HepG2 (cell line): ENCODE data around the gene CEMP1. TPM values are rescaled to one million over a fixed set of nuclear protein-coding genes. Genes with fewer than 3 reads are reported as not detected.

Experiments used
- ASH2L ChIP-seq: fragments of 300-600, 200-600 bp; sonication (generic); IDR thresholded peaks from 2 replicates; pipeline ENCODE4 v1.7.0; 2017; ENCODE audit warnings: low read depth, mild to moderate bottlenecking, moderate library complexity, mixed read lengths, low read length; ENCODE audit not compliant: insufficient read length
- CENPX ChIP-seq: sonication (generic); formaldehyde crosslinking; IDR thresholded peaks from 2 replicates; pipeline ENCODE4 v1.9.0; 2021; ENCODE audit warnings: mild to moderate bottlenecking, missing genetic modification reagents, moderate library complexity
- FOSL2 ChIP-seq: sonication (generic); formaldehyde crosslinking; IDR thresholded peaks from 2 replicates; pipeline ENCODE4 v1.4.0; 2020; ENCODE audit warnings: missing genetic modification reagents
- MATR3 ChIP-seq: sonication (generic); formaldehyde crosslinking; IDR thresholded peaks from 2 replicates; pipeline ENCODE4 v1.4.0; 2020; ENCODE audit warnings: missing genetic modification reagents
- MBD4 ChIP-seq: IDR thresholded peaks from 2 replicates; pipeline ENCODE4 v1.6.1; 2012; ENCODE audit warnings: low read length, inconsistent platforms, borderline replicate concordance
- PAX8 ChIP-seq: sonication (generic); formaldehyde crosslinking; IDR thresholded peaks from 2 replicates; pipeline ENCODE4 v1.8.0; 2022; ENCODE audit warnings: mild to moderate bottlenecking, missing genetic modification reagents, borderline replicate concordance
- POGZ ChIP-seq: sonication (generic); formaldehyde crosslinking; IDR thresholded peaks from 2 replicates; pipeline ENCODE4 v1.4.0; 2020; ENCODE audit warnings: mild to moderate bottlenecking, missing genetic modification reagents
- SMAD3 ChIP-seq: sonication (generic); formaldehyde crosslinking; IDR thresholded peaks from 2 replicates; pipeline ENCODE4 v1.4.0; 2020; ENCODE audit warnings: missing genetic modification reagents
- THAP11 ChIP-seq: IDR thresholded peaks from 2 replicates; pipeline ENCODE4 v1.6.1; 2016; ENCODE audit warnings: missing biosample characterization, missing genetic modification reagents
- YEATS4 ChIP-seq: sonication (generic); formaldehyde crosslinking; IDR thresholded peaks from 2 replicates; pipeline ENCODE4 v1.4.0; 2020; ENCODE audit warnings: missing genetic modification reagents, borderline replicate concordance
- polyA plus RNA-seq, 8 experiments: library from polyadenylated mRNA; depleted of rRNA in 3 of 8; stranded (reverse) in 7 of 8; unstranded in 1 of 8; fragments of >200 nt; fragmentation: Illumina TruSeq in 4 of 8; extraction: Trizol in 4 of 8; gene quantifications; 2 replicates each; pipeline versions ENCODE4 v1.2.1 to v1.2.3, GENCODE V29; 2011 to 2016; ENCODE audit warnings: low read depth in 4 of 8, missing spikeins in 1 of 8, mixed read lengths in 1 of 8; ENCODE audit not compliant: insufficient read depth in 1 of 8
- total RNA-seq, 5 experiments: library from RNA; depleted of rRNA; stranded (reverse); fragments of >200 nt; fragmentation: Illumina TruSeq; extraction: Trizol; gene quantifications; 2 replicates each; pipeline ENCODE4 v1.2.3, GENCODE V29; 2016; ENCODE audit warnings: low read depth in 1 of 5
- TF ChIP-seq, protein P1 (sequence below): sonication (generic); formaldehyde crosslinking; IDR thresholded peaks from 2 replicates; pipeline ENCODE4 v1.5.1; 2020; ENCODE audit warnings: mild to moderate bottlenecking, missing genetic modification reagents
- TF ChIP-seq, protein P2 (sequence below): sonication (generic); formaldehyde crosslinking; IDR thresholded peaks from 2 replicates; pipeline ENCODE4 v1.5.0; 2020; ENCODE audit warnings: missing genetic modification reagents
- TF ChIP-seq, protein P3 (sequence below): IDR thresholded peaks from 2 replicates; pipeline ENCODE4 v1.6.1; 2016; ENCODE audit warnings: missing genetic modification reagents, missing compliant biosample characterization
- TF ChIP-seq, protein P4 (sequence below): sonication (generic); formaldehyde crosslinking; conservative IDR thresholded peaks from 2 replicates; pipeline ENCODE4 v1.4.0; 2020; ENCODE audit warnings: missing genetic modification reagents
- TF ChIP-seq, protein P5 (sequence below): sonication (generic); formaldehyde crosslinking; IDR thresholded peaks from 2 replicates; pipeline ENCODE4 v1.4.0; 2020; ENCODE audit warnings: missing genetic modification reagents
- TF ChIP-seq, protein P6 (sequence below): sonication (generic); formaldehyde crosslinking; IDR thresholded peaks from 2 replicates; pipeline ENCODE4 v1.4.0; 2020; ENCODE audit warnings: mild to moderate bottlenecking, missing genetic modification reagents

The CEMP1 gene
- total and polyA plus RNA-seq, 2 of the 13 experiments (the other 11 are each of a cell fraction or from before 2014, with no cell fraction given): not detected

DNA sequence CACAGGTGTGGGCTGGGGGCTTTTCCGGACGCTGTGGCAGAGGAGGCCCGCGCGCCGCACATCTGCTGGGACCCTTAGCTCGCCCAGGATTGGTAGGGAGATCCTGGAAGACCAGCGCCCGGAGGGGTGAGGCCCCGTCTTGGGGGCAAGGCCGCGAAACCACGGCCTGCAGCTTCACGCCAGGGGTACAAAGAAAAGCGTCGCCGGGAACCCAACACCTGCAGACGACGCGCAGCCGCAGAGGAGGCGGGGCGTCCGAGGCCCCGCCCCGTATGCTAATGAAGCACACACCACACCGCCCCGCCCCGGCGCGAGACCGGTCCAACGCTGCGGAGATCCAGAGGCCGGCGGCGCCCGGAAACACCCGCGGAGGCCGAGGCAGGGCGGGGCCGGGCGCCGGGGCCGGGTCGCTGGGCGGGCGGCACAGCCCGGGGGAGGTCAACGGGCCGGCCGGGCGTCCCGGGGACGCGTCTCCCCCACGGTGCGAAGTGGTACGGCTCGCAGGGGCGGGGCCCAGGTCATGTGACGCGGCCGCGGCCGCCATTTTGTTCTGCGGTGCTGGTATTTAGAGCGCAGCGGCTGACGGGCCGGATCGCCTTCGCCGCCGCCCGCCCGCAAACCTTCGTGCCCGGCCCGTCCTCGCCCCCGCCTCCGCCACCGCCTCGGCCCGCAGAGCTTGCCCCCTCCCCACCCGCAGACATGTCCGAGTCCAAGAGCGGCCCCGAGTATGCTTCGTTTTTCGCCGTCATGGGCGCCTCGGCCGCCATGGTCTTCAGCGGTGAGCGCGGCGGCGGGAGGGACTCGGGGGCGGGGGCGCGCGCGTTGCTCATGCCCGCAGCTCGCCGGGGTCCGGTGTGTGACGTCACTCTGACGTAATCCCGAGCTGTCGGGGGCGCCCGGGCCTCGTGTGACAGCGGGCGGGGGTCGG is 17.5 kb downstream of the CEMP1 start, which contains the start of gene ATP6V0C (continued):
- TF ChIP-seq THAP11 (peak; percentile 82), FOSL2 (CRISPR knock-in tag) (no peak), PAX8 (CRISPR knock-in tag) (no peak), ASH2L (peak; percentile 68), CENPX (CRISPR knock-in tag) (no peak), YEATS4 (CRISPR knock-in tag) (peak; percentile 78), SMAD3 (CRISPR knock-in tag) (0 out of 2 replicates have a peak, but pooled peaks have one; percentile 18), POGZ (CRISPR knock-in tag) (peak; percentile 24; the same call in 1 of the 2 replicates), MATR3 (CRISPR knock-in tag) (no peak), MBD4 (no peak)
- TF ChIP-seq, protein P1, sequence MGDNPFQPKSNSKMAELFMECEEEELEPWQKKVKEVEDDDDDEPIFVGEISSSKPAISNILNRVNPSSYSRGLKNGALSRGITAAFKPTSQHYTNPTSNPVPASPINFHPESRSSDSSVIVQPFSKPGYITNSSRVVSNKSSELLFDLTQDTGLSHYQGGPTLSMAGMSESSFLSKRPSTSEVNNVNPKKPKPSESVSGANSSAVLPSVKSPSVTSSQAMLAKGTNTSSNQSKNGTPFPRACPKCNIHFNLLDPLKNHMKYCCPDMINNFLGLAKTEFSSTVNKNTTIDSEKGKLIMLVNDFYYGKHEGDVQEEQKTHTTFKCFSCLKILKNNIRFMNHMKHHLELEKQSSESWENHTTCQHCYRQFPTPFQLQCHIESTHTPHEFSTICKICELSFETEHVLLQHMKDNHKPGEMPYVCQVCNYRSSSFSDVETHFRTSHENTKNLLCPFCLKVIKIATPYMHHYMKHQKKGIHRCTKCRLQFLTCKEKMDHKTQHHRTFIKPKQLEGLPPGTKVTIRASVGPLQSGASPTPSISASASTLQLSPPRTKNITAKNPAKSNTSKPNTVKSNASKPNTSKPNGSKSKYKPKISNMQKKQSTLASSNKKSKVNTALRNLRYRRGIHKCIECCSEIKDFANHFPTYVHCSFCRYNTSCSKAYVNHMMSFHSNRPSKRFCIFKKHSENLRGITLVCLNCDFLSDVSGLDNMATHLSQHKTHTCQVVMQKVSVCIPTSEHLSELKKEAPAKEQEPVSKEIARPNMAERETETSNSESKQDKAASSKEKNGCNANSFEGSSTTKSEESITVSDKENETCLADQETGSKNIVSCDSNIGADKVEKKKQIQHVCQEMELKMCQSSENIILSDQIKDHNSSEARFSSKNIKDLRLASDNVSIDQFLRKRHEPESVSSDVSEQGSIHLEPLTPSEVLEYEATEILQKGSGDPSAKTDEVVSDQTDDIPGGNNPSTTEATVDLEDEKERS (CRISPR knock-in tag): peak; percentile 2; the same call in 1 of the 2 replicates
- TF ChIP-seq, protein P2, sequence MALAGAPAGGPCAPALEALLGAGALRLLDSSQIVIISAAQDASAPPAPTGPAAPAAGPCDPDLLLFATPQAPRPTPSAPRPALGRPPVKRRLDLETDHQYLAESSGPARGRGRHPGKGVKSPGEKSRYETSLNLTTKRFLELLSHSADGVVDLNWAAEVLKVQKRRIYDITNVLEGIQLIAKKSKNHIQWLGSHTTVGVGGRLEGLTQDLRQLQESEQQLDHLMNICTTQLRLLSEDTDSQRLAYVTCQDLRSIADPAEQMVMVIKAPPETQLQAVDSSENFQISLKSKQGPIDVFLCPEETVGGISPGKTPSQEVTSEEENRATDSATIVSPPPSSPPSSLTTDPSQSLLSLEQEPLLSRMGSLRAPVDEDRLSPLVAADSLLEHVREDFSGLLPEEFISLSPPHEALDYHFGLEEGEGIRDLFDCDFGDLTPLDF: 0 out of 2 replicates have a peak, but pooled peaks have one; percentile 19
- TF ChIP-seq, protein P3, sequence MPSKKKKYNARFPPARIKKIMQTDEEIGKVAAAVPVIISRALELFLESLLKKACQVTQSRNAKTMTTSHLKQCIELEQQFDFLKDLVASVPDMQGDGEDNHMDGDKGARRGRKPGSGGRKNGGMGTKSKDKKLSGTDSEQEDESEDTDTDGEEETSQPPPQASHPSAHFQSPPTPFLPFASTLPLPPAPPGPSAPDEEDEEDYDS: peak; percentile 93
- TF ChIP-seq, protein P4, sequence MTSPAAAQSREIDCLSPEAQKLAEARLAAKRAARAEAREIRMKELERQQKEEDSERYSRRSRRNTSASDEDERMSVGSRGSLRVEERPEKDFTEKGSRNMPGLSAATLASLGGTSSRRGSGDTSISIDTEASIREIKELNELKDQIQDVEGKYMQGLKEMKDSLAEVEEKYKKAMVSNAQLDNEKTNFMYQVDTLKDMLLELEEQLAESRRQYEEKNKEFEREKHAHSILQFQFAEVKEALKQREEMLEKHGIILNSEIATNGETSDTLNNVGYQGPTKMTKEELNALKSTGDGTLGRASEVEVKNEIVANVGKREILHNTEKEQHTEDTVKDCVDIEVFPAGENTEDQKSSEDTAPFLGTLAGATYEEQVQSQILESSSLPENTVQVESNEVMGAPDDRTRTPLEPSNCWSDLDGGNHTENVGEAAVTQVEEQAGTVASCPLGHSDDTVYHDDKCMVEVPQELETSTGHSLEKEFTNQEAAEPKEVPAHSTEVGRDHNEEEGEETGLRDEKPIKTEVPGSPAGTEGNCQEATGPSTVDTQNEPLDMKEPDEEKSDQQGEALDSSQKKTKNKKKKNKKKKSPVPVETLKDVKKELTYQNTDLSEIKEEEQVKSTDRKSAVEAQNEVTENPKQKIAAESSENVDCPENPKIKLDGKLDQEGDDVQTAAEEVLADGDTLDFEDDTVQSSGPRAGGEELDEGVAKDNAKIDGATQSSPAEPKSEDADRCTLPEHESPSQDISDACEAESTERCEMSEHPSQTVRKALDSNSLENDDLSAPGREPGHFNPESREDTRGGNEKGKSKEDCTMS (CRISPR knock-in tag): no peak
- TF ChIP-seq, protein P5, sequence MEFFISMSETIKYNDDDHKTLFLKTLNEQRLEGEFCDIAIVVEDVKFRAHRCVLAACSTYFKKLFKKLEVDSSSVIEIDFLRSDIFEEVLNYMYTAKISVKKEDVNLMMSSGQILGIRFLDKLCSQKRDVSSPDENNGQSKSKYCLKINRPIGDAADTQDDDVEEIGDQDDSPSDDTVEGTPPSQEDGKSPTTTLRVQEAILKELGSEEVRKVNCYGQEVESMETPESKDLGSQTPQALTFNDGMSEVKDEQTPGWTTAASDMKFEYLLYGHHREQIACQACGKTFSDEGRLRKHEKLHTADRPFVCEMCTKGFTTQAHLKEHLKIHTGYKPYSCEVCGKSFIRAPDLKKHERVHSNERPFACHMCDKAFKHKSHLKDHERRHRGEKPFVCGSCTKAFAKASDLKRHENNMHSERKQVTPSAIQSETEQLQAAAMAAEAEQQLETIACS (CRISPR knock-in tag): peak; percentile 73
- TF ChIP-seq, protein P6, sequence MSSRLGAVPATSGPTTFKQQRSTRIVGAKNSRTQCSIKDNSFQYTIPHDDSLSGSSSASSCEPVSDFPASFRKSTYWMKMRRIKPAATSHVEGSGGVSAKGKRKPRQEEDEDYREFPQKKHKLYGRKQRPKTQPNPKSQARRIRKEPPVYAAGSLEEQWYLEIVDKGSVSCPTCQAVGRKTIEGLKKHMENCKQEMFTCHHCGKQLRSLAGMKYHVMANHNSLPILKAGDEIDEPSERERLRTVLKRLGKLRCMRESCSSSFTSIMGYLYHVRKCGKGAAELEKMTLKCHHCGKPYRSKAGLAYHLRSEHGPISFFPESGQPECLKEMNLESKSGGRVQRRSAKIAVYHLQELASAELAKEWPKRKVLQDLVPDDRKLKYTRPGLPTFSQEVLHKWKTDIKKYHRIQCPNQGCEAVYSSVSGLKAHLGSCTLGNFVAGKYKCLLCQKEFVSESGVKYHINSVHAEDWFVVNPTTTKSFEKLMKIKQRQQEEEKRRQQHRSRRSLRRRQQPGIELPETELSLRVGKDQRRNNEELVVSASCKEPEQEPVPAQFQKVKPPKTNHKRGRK (CRISPR knock-in tag): no peak
